Liver (tissue), 9 donors: ENCODE results near the gene TOLLIP. TPM values are rescaled to one million over a fixed set of nuclear protein-coding genes. Genes with fewer than 3 reads are reported as not detected.

Experiments used
- DNase-seq: peaks from one replicate; pipeline ENCODE4 v3.0.0-alpha.2; 2017; ENCODE audit warnings: low spot score
- H3K27ac ChIP-seq, 2 donors: one replicate each; pipeline ENCODE4 v1.7.0; 2013; ENCODE audit warnings: inconsistent platforms in 2 of 2, low read length in 2 of 2, control low read depth in 1 of 2, low read depth in 1 of 2, mild to moderate bottlenecking in 1 of 2
- H3K27me3 ChIP-seq, 4 donors: one replicate each; pipeline versions ENCODE4 v1.6.1 to v1.7.0; 2013; ENCODE audit warnings: low read length in 3 of 4, inconsistent platforms in 1 of 4, mild to moderate bottlenecking in 1 of 4, moderate library complexity in 1 of 4; ENCODE audit not compliant: control insufficient read depth in 4 of 4, insufficient read depth in 4 of 4
- H3K36me3 ChIP-seq, 4 donors: one replicate each; pipeline versions ENCODE4 v1.6.1 to v1.7.0; 2013; ENCODE audit warnings: low read length in 3 of 4, mild to moderate bottlenecking in 3 of 4, low read depth in 1 of 4, moderate library complexity in 1 of 4; ENCODE audit not compliant: control insufficient read depth in 4 of 4, insufficient read depth in 3 of 4
- H3K4me1 ChIP-seq, 4 donors: one replicate each; pipeline versions ENCODE4 v1.6.1 to v1.7.0; 2013; ENCODE audit warnings: low read length in 3 of 4, mild to moderate bottlenecking in 3 of 4, moderate library complexity in 1 of 4; ENCODE audit not compliant: control insufficient read depth in 4 of 4, insufficient read depth in 4 of 4
- H3K4me3 ChIP-seq, 3 donors: one replicate each; pipeline versions ENCODE4 v1.6.1 to v1.7.0; 2013; ENCODE audit warnings: low read length in 3 of 3, control low read depth in 1 of 3, low read depth in 1 of 3, mild to moderate bottlenecking in 1 of 3
- H3K9ac ChIP-seq, 2 donors: one replicate each; pipeline ENCODE4 v1.7.0; 2013; ENCODE audit warnings: low read length in 2 of 2, mild to moderate bottlenecking in 2 of 2, moderate library complexity in 2 of 2, control low read depth in 1 of 2, low read depth in 1 of 2
- H3K9me3 ChIP-seq, 4 donors: one replicate each; pipeline versions ENCODE4 v1.6.1 to v1.7.0; 2013; ENCODE audit warnings: low read length in 3 of 4; ENCODE audit not compliant: control insufficient read depth in 4 of 4
- ATF3 ChIP-seq: IDR thresholded peaks from 2 replicates; pipeline ENCODE4 v1.6.1; 2016; ENCODE audit warnings: antibody characterized with exemption
- EGR1 ChIP-seq, 2 donors: IDR thresholded peaks; 2 replicates each; pipeline ENCODE4 v1.6.1; 2016 to 2018; ENCODE audit warnings: antibody characterized with exemption in 2 of 2, low read depth in 2 of 2
- FOXA1 ChIP-seq: IDR thresholded peaks from 2 replicates; pipeline ENCODE4 v1.6.1; 2016; ENCODE audit warnings: antibody characterized with exemption
- FOXA2 ChIP-seq: IDR thresholded peaks from 2 replicates; pipeline ENCODE4 v1.6.1; 2016; ENCODE audit warnings: antibody characterized with exemption
- HNF4A ChIP-seq, 2 donors: conservative IDR thresholded peaks; 2 replicates each; pipeline ENCODE4 v1.6.1; 2016; ENCODE audit warnings: antibody characterized with exemption in 2 of 2, mild to moderate bottlenecking in 2 of 2
- HNF4G ChIP-seq: IDR thresholded peaks from 2 replicates; pipeline ENCODE4 v1.6.1; 2016; ENCODE audit warnings: antibody characterized with exemption
- MAX ChIP-seq: IDR thresholded peaks from 2 replicates; pipeline ENCODE4 v1.6.1; 2016; ENCODE audit warnings: antibody characterized with exemption
- NR2F2 ChIP-seq: IDR thresholded peaks from 2 replicates; pipeline ENCODE4 v1.6.1; 2016; ENCODE audit warnings: antibody characterized with exemption
- RAD21 ChIP-seq, 2 donors: IDR thresholded peaks; 2 replicates each; pipeline ENCODE4 v1.6.1; 2016; ENCODE audit warnings: antibody characterized with exemption in 2 of 2, mild to moderate bottlenecking in 2 of 2
- RXRA ChIP-seq, 2 donors: IDR thresholded peaks; 2 replicates each; pipeline ENCODE4 v1.6.1; 2017 to 2018; ENCODE audit warnings: antibody characterized with exemption in 2 of 2, mild to moderate bottlenecking in 1 of 2
- SP1 ChIP-seq: IDR thresholded peaks from 2 replicates; pipeline ENCODE4 v1.6.1; 2018; ENCODE audit warnings: antibody characterized with exemption, mild to moderate bottlenecking
- YY1 ChIP-seq: IDR thresholded peaks from 2 replicates; pipeline ENCODE4 v1.6.1; 2016; ENCODE audit warnings: antibody characterized with exemption, mild to moderate bottlenecking
- WGBS: extraction: QIAGEN DNeasy Blood & Tissue Kit; methylation state at CpG from one replicate; pipeline ENCODE4 v1.1.7; 2013; 5-methylcytosine and 5-hydroxymethylcytosine counted together
- polyA plus RNA-seq, 2 donors: library from polyadenylated mRNA; stranded (reverse) in 1 of 2; unstranded in 1 of 2; fragments of 200-250 nt in 1 of 2; fragments of >200 nt in 1 of 2; fragmentation: Nextera tagmentation in 1 of 2; extraction: Ambion mirVana in 1 of 2; gene quantifications; one replicate each; pipeline versions ENCODE4 v1.2.1 to v1.2.3, GENCODE V29; 2013 to 2015
- total RNA-seq, 2 donors: library from RNA; depleted of rRNA; stranded (reverse); fragments of >200 nt; gene quantifications; one replicate each; pipeline ENCODE4 v1.2.3, GENCODE V29; 2014
- TF ChIP-seq, protein P1 (sequence below): IDR thresholded peaks from 2 replicates; pipeline ENCODE4 v1.6.1; 2016; ENCODE audit warnings: antibody characterized with exemption, mild to moderate bottlenecking
- TF ChIP-seq, protein P2 (sequence below): IDR thresholded peaks from 2 replicates; pipeline ENCODE4 v1.6.1; 2016; ENCODE audit warnings: antibody characterized with exemption
- donor health status: healthy.
- donor health status: healthy.
- donor health status: healthy.
- donor health status: healthy.
- donor health status: healthy.

TOLLIP gene
- total and polyA plus RNA-seq, 4 donors: 27.5 to 102 (median 72.9) TPM

DNA sequence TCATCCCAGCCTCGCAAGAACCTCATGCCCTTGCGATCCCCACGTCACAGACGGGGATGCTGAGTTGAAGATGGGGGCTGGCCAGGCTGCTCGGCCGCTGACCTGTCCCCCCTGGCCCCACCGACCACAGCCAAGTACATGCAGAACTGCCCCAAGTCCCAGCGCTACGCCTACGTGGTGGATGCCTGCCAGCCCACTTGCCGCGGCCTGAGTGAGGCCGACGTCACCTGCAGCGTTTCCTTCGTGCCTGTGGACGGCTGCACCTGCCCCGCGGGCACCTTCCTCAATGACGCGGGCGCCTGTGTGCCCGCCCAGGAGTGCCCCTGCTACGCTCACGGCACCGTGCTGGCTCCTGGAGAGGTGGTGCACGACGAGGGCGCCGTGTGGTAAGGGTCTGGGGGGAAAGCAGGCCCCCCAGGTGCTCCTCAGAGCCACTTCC is 76.5 kb downstream of the TOLLIP start:
- DNase-seq: no peak
- Histone ChIP-seq H3K27ac (no peak overlapping the region), H3K9me3 (no peaks in the 10 kb centered on the region), H3K27me3 (no peaks in the 10 kb centered on the region), H3K36me3 (no peaks in the 10 kb centered on the region), H3K4me1 (no peaks in the 10 kb centered on the region), H3K4me3 (no peak overlapping the region), H3K9ac (no peak overlapping the region)
- WGBS: 82% methylated on average over 30 of the region's 30 CpGs
- TF ChIP-seq RXRA (IDR thresholded peaks at IDR 0.05) (no peak), HNF4G (no peak), MAX (no peak), NR2F2 (no peak), YY1 (no peak)
- TF ChIP-seq, protein P1, sequence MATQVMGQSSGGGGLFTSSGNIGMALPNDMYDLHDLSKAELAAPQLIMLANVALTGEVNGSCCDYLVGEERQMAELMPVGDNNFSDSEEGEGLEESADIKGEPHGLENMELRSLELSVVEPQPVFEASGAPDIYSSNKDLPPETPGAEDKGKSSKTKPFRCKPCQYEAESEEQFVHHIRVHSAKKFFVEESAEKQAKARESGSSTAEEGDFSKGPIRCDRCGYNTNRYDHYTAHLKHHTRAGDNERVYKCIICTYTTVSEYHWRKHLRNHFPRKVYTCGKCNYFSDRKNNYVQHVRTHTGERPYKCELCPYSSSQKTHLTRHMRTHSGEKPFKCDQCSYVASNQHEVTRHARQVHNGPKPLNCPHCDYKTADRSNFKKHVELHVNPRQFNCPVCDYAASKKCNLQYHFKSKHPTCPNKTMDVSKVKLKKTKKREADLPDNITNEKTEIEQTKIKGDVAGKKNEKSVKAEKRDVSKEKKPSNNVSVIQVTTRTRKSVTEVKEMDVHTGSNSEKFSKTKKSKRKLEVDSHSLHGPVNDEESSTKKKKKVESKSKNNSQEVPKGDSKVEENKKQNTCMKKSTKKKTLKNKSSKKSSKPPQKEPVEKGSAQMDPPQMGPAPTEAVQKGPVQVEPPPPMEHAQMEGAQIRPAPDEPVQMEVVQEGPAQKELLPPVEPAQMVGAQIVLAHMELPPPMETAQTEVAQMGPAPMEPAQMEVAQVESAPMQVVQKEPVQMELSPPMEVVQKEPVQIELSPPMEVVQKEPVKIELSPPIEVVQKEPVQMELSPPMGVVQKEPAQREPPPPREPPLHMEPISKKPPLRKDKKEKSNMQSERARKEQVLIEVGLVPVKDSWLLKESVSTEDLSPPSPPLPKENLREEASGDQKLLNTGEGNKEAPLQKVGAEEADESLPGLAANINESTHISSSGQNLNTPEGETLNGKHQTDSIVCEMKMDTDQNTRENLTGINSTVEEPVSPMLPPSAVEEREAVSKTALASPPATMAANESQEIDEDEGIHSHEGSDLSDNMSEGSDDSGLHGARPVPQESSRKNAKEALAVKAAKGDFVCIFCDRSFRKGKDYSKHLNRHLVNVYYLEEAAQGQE: no peak

DNA sequence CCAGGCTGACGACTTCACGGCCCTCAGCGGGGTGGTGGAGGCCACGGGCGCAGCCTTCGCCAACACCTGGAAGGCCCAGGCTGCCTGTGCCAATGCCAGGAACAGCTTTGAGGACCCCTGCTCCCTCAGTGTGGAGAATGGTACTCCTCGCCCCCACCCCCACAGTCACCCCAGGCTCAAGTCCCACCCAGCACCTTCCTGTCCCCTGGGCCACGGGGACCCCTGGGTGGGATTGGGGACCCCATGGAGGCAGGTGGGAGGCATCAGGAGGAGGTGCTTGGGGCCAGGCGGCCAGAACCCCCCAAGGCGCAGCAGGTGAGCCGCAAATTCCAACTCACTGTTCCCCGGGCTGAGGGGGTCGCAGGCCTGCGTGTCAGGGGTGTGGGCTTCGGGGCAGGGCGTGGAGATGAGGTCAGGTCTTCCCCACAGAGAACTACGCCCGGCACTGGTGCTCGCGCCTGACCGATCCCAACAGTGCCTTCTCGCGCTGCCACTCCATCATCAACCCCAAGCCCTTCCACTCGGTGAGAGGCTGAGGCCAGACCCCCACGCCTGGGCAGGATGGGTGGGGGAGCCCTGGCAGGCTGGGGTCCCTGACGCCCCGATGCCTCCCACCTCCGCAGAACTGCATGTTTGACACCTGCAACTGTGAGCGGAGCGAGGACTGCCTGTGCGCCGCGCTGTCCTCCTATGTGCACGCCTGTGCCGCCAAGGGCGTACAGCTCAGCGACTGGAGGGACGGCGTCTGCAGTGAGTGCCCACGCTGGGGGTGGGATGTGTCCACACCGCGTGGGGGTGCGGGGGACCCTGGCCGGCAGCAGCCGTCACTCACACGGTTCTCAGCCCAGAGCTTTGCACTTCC is 77.2 kb downstream of the TOLLIP start:
- TF ChIP-seq RAD21 (IDR thresholded peaks at IDR 0.05) (no peak), EGR1 (IDR thresholded peaks at IDR 0.05; ENCODE audit: low read depth in 2 of 2) (no peak), FOXA2 (no peak), SP1 (no peak), YY1 (no peak), HNF4A (conservative IDR thresholded peaks at IDR 0.05) (no peak), ATF3 (no peak), FOXA1 (no peak)
- TF ChIP-seq, protein P2, sequence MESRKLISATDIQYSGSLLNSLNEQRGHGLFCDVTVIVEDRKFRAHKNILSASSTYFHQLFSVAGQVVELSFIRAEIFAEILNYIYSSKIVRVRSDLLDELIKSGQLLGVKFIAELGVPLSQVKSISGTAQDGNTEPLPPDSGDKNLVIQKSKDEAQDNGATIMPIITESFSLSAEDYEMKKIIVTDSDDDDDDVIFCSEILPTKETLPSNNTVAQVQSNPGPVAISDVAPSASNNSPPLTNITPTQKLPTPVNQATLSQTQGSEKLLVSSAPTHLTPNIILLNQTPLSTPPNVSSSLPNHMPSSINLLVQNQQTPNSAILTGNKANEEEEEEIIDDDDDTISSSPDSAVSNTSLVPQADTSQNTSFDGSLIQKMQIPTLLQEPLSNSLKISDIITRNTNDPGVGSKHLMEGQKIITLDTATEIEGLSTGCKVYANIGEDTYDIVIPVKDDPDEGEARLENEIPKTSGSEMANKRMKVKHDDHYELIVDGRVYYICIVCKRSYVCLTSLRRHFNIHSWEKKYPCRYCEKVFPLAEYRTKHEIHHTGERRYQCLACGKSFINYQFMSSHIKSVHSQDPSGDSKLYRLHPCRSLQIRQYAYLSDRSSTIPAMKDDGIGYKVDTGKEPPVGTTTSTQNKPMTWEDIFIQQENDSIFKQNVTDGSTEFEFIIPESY: no peak
- H3K9me3 ChIP-seq: no peaks in the 10 kb centered on the region
- no peaks in the 10 kb centered on the region for H3K36me3 ChIP-seq
- H3K9ac ChIP-seq: no peak overlapping the region
- no peaks in the 10 kb centered on the region for H3K27me3 ChIP-seq
- DNase-seq: no peak
- H3K4me3 ChIP-seq: no peak overlapping the region
- WGBS: 85% methylated on average over 46 of the region's 46 CpGs
- H3K27ac ChIP-seq: no peak overlapping the region
- no peaks in the 10 kb centered on the region for H3K4me1 ChIP-seq
